KMS-11 (cell line): ENCODE measurements around the gene ARID1B.

Experiments used
- H2AFZ ChIP-seq: fragments of 200-600 bp; sonication (generic); 2 replicates; pipeline ENCODE4 v1.6.1; 2016; ENCODE audit warnings: antibody characterized with exemption, mixed run types, low read depth
- H3K27ac ChIP-seq: fragments of 200-600 bp; sonication (generic); 2 replicates; pipeline ENCODE4 v1.6.1; 2016; ENCODE audit warnings: mild to moderate bottlenecking, mixed run types
- H3K27me3 ChIP-seq: fragments of 200-600 bp; sonication (generic); 2 replicates; pipeline ENCODE4 v1.6.1; 2017; ENCODE audit warnings: mild to moderate bottlenecking, low read depth, mixed run types, moderate library complexity; ENCODE audit not compliant: insufficient read depth
- H3K36me3 ChIP-seq: fragments of 200-600 bp; sonication (generic); 2 replicates; pipeline ENCODE4 v1.6.1; 2017; ENCODE audit warnings: mild to moderate bottlenecking, mixed run types; ENCODE audit not compliant: insufficient read depth
- H3K4me1 ChIP-seq: fragments of 200-600 bp; sonication (generic); 2 replicates; pipeline ENCODE4 v1.6.1; 2016; ENCODE audit warnings: mild to moderate bottlenecking, low read depth, mixed run types; ENCODE audit not compliant: poor library complexity, severe bottlenecking
- H3K4me2 ChIP-seq: fragments of 200-600 bp; sonication (generic); 2 replicates; pipeline ENCODE4 v1.7.0; 2016; ENCODE audit warnings: mild to moderate bottlenecking, mixed run types
- H3K4me3 ChIP-seq: fragments of 200-600 bp; sonication (generic); IDR thresholded peaks from 2 replicates; pipeline ENCODE4 v1.6.1; 2017; ENCODE audit warnings: low read depth, low read length, mixed read lengths; ENCODE audit not compliant: insufficient read depth
- H3K79me2 ChIP-seq: fragments of 200-600 bp; sonication (generic); 2 replicates; pipeline ENCODE4 v1.6.1; 2016; ENCODE audit warnings: low read depth, mixed run types; ENCODE audit not compliant: insufficient read depth
- H3K9ac ChIP-seq: fragments of 200-600 bp; sonication (generic); 2 replicates; pipeline ENCODE4 v1.6.1; 2016; ENCODE audit warnings: mild to moderate bottlenecking, mixed run types
- H4K20me1 ChIP-seq: fragments of 200-600 bp; sonication (generic); 2 replicates; pipeline ENCODE4 v1.6.1; 2016; ENCODE audit warnings: mild to moderate bottlenecking, mixed run types; ENCODE audit not compliant: insufficient read depth
- CTCF ChIP-seq: fragments of 200-600 bp; sonication (generic); conservative IDR thresholded peaks from 2 replicates; pipeline ENCODE4 v1.6.1; 2017; ENCODE audit warnings: low read depth, mild to moderate bottlenecking, antibody characterized with exemption, low read length, moderate library complexity, mixed read lengths

Gene ARID1B

GRCh38 chr6:157076451-157076822 is 299.3 kb downstream of the ARID1B start:
- Histone ChIP-seq H3K4me1 (peaks cover 24% of the 10 kb centered on the region), H3K27me3 (no peaks in the 10 kb centered on the region), H3K36me3 (no peaks in the 10 kb centered on the region), H3K79me2 (peaks cover 12% of the 10 kb centered on the region; the same call in 1 of the 2 replicates), H2AFZ (no peak overlapping the region), H3K9ac (no peak overlapping the region), H3K4me3 (no peak overlapping the region), H3K27ac (no peak overlapping the region), H4K20me1 (no peaks in the 10 kb centered on the region), H3K4me2 (peak overlapping the region; percentile 16; the same call in 1 of the 2 replicates)
- no peak for TF ChIP-seq CTCF

GRCh38 chr6:157077251-157077650 is 300.1 kb downstream of the ARID1B start:
- no peak overlapping the region for H3K4me3 ChIP-seq
- no peak overlapping the region for H3K27ac ChIP-seq
- H3K27me3 ChIP-seq, result no peaks in the 10 kb centered on the region
- no peak for TF ChIP-seq CTCF
- H4K20me1 ChIP-seq, result no peaks in the 10 kb centered on the region
- no peak overlapping the region for H3K4me2 ChIP-seq
- H2AFZ ChIP-seq, result no peak overlapping the region
- H3K9ac ChIP-seq, result no peak overlapping the region
- no peaks in the 10 kb centered on the region for H3K36me3 ChIP-seq
- H3K4me1 ChIP-seq, result peaks cover 20% of the 10 kb centered on the region
- peaks cover 9% of the 10 kb centered on the region; the same call in 1 of the 2 replicates for H3K79me2 ChIP-seq

- H3K79me2 ChIP-seq, result peaks cover 2% of the 10 kb centered on the region; the same call in 1 of the 2 replicates
- no peak overlapping the region for H2AFZ ChIP-seq
- peaks cover 20% of the 10 kb centered on the region for H3K4me1 ChIP-seq
- H3K36me3 ChIP-seq, result no peaks in the 10 kb centered on the region
- H3K9ac ChIP-seq, result no peak overlapping the region
- no peak overlapping the region for H3K4me3 ChIP-seq
- no peaks in the 10 kb centered on the region for H3K27me3 ChIP-seq
- H4K20me1 ChIP-seq, result no peaks in the 10 kb centered on the region
- no peak for TF ChIP-seq CTCF
- H3K4me2 ChIP-seq, result no peak overlapping the region
- H3K27ac ChIP-seq, result no peak overlapping the region
These were observed 301.1 kb downstream of the ARID1B start for GRCh38 chr6:157078326-157078725.

- no peak overlapping the region for H3K4me2 ChIP-seq
- no peak overlapping the region for H3K4me3 ChIP-seq
- no peak overlapping the region for H3K9ac ChIP-seq
- no peak for TF ChIP-seq CTCF
- no peaks in the 10 kb centered on the region for H3K36me3 ChIP-seq
- peaks cover 20% of the 10 kb centered on the region for H3K4me1 ChIP-seq
- H3K79me2 ChIP-seq, result no peaks in the 10 kb centered on the region; the same call in 1 of the 2 replicates
- no peaks in the 10 kb centered on the region for H4K20me1 ChIP-seq
- no peak overlapping the region for H2AFZ ChIP-seq
- no peaks in the 10 kb centered on the region for H3K27me3 ChIP-seq
- no peak overlapping the region for H3K27ac ChIP-seq
These were observed 302.1 kb downstream of the ARID1B start for GRCh38 chr6:157079277-157079676.

- H3K4me2 ChIP-seq, result no peak overlapping the region
- no peaks in the 10 kb centered on the region for H3K27me3 ChIP-seq
- no peaks in the 10 kb centered on the region for H4K20me1 ChIP-seq
- TF ChIP-seq CTCF, result no peak
- no peak overlapping the region for H3K9ac ChIP-seq
- no peaks in the 10 kb centered on the region; the same call in 1 of the 2 replicates for H3K79me2 ChIP-seq
- no peaks in the 10 kb centered on the region for H3K36me3 ChIP-seq
- H3K4me1 ChIP-seq, result peaks cover 19% of the 10 kb centered on the region
- H2AFZ ChIP-seq, result no peak overlapping the region
- H3K4me3 ChIP-seq, result no peak overlapping the region
- H3K27ac ChIP-seq, result no peak overlapping the region
These were observed 302.6 kb downstream of the ARID1B start for GRCh38 chr6:157079771-157080170.
